Gastroesophageal sphincter (tissue), 4 donors: ENCODE data around the gene CLEC11A. TPM values are rescaled to one million over a fixed set of nuclear protein-coding genes. Genes with fewer than 3 reads are reported as not detected.

Experiments used
- ATAC-seq: fragments of 150-250 bp; one replicate; pipeline ENCODE4 v1.9.1; 2016; ENCODE audit warnings: mild to moderate bottlenecking, moderate library complexity
- H3K27ac ChIP-seq, 4 donors: fragments of 200-600 bp; sonication (generic) in 3 of 4; 1 replicate in 3 of 4; 2 replicates in 1 of 4; pipeline ENCODE4 v1.5.1; 2016 to 2019
- H3K27me3 ChIP-seq: fragments of 200-600 bp; sonication (generic); one replicate; pipeline ENCODE4 v1.5.1; 2019
- H3K36me3 ChIP-seq, 2 donors: fragments of 200-600 bp; sonication (generic); one replicate each; pipeline ENCODE4 v1.5.1; 2019; ENCODE audit warnings: control low read depth in 1 of 2
- H3K4me1 ChIP-seq, 3 donors: fragments of 200-600 bp; sonication (generic); 1 replicate in 2 of 3; 2 replicates in 1 of 3; pipeline ENCODE4 v1.5.1; 2016 to 2019; ENCODE audit warnings: control low read depth in 2 of 3
- H3K4me3 ChIP-seq, 2 donors: fragments of 200-600 bp; sonication (generic); one replicate each; pipeline ENCODE4 v1.5.1; 2019; ENCODE audit warnings: mild to moderate bottlenecking in 1 of 2, moderate library complexity in 1 of 2
- H3K9me3 ChIP-seq, 3 donors: fragments of 200-600 bp; sonication (generic); one replicate each; pipeline ENCODE4 v1.5.1; 2017 to 2019; ENCODE audit warnings: control low read depth in 2 of 3
- EP300 ChIP-seq: sonication (generic); formaldehyde crosslinking; IDR thresholded peaks from one replicate; pipeline ENCODE4 v1.6.1; 2017; ENCODE audit warnings: antibody characterized with exemption, mild to moderate bottlenecking
- POLR2A ChIP-seq, 2 donors: fragments of 450-650 bp; IDR thresholded peaks; one replicate each; pipeline ENCODE4 v1.6.1; 2017; ENCODE audit warnings: antibody characterized with exemption in 2 of 2, mild to moderate bottlenecking in 2 of 2, moderate library complexity in 1 of 2
- POLR2AphosphoS5 ChIP-seq: sonication (generic); formaldehyde crosslinking; IDR thresholded peaks from one replicate; pipeline ENCODE4 v1.6.1; 2017; ENCODE audit warnings: antibody characterized with exemption
- WGBS, 2 donors: methylation state at CpG; one replicate each; pipeline ENCODE4 v1.1.5; 2018; ENCODE audit warnings: low coverage in 1 of 2; 5-methylcytosine and 5-hydroxymethylcytosine counted together
- total RNA-seq, 4 donors: library from RNA; depleted of rRNA; stranded (reverse); fragments of >200 nt; gene quantifications; one replicate each; pipeline ENCODE4 v1.1.0, GENCODE V29; 2016
- TF ChIP-seq, protein P1 (sequence below), 4 experiments: fragments of 200-600 bp in 2 of 4; fragments of 450-650 bp in 2 of 4; sonication (generic) in 1 of 4; IDR thresholded peaks; one replicate each; pipeline ENCODE4 v1.5.1; 2017 to 2019; ENCODE audit warnings: antibody characterized with exemption in 4 of 4, mild to moderate bottlenecking in 2 of 4, moderate library complexity in 2 of 4

CLEC11A gene
- total RNA-seq, 4 donors from 2014 or later = 4.6 to 17.1 (median 8.4) TPM

DNA sequence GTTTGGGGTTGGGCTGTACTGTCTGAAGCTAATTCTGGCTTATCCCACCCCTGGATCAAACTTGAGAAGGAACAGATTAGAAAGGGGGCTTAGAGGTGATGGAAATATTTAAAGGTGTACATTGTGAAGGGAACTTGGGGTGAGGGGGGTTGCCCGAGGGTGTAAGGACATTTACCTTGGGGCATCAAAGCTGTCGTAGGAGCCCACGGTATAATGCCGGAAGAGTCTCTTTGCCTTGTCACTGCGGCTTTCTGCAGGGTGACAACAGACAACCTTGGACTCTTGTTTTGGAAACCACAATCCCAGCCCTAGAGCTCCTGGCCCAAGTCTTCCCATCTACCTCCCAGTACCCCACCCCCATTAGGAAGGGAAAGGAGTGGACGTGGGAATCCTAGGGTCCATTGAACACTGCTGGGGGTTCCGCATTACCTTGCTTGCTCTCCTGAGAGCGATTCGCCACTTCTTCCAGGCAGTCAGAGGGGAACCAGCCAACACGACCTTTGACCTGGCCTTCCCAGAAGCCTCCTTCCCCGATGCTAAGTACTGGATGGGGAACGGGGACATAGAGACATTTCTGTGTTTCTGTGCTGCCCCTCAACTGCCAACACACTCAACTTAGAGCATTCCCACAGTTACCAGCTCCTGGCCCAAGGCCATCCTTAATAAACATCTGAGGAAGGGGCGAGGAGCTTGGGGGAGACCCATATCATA is 25.6 kb upstream of the CLEC11A start:
- Histone ChIP-seq H3K27me3 (peaks cover 100% of the 10 kb centered on the region), H3K9me3 (no peaks in the 10 kb centered on the region), H3K4me1 (peaks cover 0 to 15% (median 0%) of the 10 kb centered on the region in 3 donors), H3K27ac (no peak overlapping the region), H3K36me3 (no peaks in the 10 kb centered on the region), H3K4me3 (no peak overlapping the region)
- 68 to 84% methylated on average over 7 of the region's 13 CpGs for WGBS, 2 donors
- TF ChIP-seq POLR2AphosphoS5 (no peak), POLR2A (IDR thresholded peaks at IDR 0.05) (no peak), EP300 (no peak)
- TF ChIP-seq, protein P1, sequence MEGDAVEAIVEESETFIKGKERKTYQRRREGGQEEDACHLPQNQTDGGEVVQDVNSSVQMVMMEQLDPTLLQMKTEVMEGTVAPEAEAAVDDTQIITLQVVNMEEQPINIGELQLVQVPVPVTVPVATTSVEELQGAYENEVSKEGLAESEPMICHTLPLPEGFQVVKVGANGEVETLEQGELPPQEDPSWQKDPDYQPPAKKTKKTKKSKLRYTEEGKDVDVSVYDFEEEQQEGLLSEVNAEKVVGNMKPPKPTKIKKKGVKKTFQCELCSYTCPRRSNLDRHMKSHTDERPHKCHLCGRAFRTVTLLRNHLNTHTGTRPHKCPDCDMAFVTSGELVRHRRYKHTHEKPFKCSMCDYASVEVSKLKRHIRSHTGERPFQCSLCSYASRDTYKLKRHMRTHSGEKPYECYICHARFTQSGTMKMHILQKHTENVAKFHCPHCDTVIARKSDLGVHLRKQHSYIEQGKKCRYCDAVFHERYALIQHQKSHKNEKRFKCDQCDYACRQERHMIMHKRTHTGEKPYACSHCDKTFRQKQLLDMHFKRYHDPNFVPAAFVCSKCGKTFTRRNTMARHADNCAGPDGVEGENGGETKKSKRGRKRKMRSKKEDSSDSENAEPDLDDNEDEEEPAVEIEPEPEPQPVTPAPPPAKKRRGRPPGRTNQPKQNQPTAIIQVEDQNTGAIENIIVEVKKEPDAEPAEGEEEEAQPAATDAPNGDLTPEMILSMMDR (IDR thresholded peaks at IDR 0.05) = no peak
- ATAC-seq = no peak

DNA sequence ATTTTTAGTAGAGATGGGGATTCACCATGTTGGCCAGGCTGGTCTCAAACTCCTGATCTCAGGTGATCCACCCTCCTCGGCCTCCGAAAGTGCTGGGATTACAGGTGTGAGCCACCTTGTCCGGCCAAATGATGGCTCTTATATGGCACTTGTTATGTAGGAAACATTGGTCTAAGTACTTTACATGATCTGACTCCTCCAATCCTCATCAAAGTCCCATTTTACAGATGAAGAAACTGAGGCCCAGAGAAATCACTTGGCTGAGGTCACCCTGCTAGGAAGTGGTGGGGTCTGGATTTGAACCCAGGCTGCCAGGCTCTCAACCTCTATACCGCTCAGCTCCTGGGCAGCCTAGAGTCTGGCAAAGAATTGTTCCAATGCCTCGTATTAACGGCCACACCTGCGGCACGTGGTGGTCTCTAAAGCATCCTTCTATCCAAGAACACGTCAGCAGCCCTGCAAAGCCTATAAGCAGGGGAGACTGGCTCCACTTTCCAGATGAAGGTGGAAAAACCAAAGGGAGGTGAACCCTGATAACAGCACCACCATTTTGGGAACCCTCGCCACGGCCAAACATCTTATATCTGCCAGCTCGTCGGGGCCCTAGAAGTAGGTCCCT is 21.7 kb upstream of the CLEC11A start:
- no peak for ATAC-seq
- Histone ChIP-seq H3K27ac (no peak overlapping the region), H3K4me1 (no peaks in the 10 kb centered on the region), H3K27me3 (peaks cover 100% of the 10 kb centered on the region), H3K4me3 (no peak overlapping the region), H3K36me3 (no peaks in the 10 kb centered on the region), H3K9me3 (no peaks in the 10 kb centered on the region)
- whole genome bisulfite sequencing, 2 donors = 89% methylated on average over 3 of the region's 13 CpGs; no CpG with 5 or more reads in 1 of the 2 donors
- TF ChIP-seq POLR2A (IDR thresholded peaks at IDR 0.05) (no peak), EP300 (no peak), POLR2AphosphoS5 (no peak)
- TF ChIP-seq, protein P1 (IDR thresholded peaks at IDR 0.05) = no peak

DNA sequence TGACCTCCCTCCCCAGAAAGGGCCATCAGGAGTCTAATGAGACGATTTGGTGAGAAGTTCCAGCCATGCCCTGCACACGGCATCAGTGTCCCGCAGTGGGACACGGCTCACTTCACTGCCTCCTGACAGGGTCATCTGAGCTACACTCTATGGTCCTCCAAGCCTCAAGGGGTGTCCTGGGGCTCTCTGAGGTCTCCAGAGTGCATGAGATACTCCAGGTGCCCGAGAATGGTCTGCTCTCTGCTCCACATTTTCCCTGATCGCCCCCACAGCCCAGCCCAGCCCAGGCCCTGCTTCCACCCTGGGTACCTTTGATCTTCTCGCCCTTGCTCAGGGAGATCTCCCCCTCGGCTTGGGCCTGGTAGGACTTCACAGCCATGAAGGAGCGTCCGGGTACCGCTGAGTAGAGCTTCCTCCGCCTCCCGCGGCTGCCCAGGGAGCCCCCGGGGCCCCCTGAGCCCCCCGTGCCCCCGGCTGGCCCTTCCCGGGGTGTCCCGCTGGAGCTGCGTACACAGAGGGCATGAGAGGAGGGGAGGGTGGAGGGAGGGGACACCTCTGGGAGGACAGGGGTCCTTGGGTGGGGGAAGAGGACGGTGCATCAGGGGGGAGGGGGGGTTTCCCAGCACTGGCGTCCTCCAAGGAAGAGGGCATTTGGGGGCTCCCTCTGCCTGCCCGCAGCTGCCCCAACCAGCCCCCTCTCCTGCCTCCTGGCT is 20.9 kb upstream of the CLEC11A start:
- Histone ChIP-seq H3K4me3 (no peak overlapping the region), H3K27me3 (peaks cover 94% of the 10 kb centered on the region), H3K9me3 (no peaks in the 10 kb centered on the region), H3K4me1 (no peaks in the 10 kb centered on the region), H3K27ac (no peak overlapping the region), H3K36me3 (no peaks in the 10 kb centered on the region)
- TF ChIP-seq, protein P1 (IDR thresholded peaks at IDR 0.05) = no peak
- no peak for TF ChIP-seq EP300
- no peak for TF ChIP-seq POLR2A (IDR thresholded peaks at IDR 0.05)
- no peak for TF ChIP-seq POLR2AphosphoS5
- ATAC-seq = no peak
- 63% methylated on average over 3 of the region's 23 CpGs; no CpG with 5 or more reads in 1 of the 2 donors for WGBS, 2 donors

DNA sequence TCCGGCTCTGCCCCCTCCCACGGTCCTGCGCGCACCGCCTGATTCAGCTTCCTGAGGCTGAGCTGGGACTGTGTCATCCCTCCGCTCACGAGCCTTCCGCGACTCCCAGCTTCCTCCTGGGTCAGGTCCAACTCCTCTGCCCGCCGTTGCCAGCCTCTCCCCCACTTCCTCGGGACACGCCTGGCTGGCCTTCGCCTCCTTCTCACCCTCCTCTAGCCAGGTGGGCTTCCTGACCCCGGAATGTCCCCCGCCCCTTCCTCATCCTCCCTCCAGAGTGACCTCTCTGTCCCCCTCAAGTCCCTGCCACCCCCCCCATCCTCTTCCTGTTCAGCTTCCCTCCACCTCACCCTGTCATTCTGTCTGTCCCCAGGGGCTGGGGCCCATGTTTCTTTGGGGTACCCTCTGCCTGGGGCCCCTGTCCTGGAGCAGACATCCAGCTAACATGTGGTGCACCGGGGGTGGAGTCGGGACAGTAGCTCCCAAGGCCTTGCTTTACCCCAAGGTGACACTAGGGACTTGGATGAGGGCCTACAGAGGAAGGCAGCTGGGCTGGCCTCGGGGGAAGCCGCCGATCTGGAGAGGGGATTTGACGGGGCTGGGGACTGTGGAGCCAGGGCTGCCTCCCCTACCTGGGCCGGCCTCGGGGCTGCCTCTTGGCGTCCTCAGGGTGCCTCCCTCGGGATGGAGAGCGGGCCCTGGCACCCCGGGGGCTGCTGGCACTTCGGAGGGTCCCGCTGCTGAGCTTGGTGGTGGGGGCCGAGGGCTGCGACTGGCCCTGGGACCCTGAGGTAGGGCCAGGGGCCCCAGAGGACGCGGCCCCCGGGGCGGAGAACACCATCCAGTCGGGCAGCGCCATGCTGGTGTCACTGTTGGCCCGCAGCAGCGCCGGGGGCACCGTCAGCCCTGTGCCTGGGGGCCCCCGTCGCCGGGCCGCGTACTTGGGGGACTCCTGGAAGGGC is 20.0 kb upstream of the CLEC11A start:
- H3K9me3 ChIP-seq = no peaks in the 10 kb centered on the region
- peaks cover 87% of the 10 kb centered on the region for H3K27me3 ChIP-seq
- no peak overlapping the region for H3K27ac ChIP-seq
- ATAC-seq = no peak
- 32 to 38% methylated on average over 11 to 13 of the region's 47 CpGs for WGBS, 2 donors
- no peak overlapping the region for H3K4me3 ChIP-seq
- no peaks in the 10 kb centered on the region for H3K4me1 ChIP-seq
- no peaks in the 10 kb centered on the region for H3K36me3 ChIP-seq
- no peak for TF ChIP-seq EP300
- no peak for TF ChIP-seq POLR2A (IDR thresholded peaks at IDR 0.05)
- TF ChIP-seq POLR2AphosphoS5 = no peak
- TF ChIP-seq, protein P1 (IDR thresholded peaks at IDR 0.05) = no peak
